GM18526 (cell line): Measurements from ENCODE around the gene COL4A1.

ENCODE experiments used
- POLR2A ChIP-seq: IDR thresholded peaks from 3 replicates; pipeline ENCODE4 v1.6.1; 2011; ENCODE audit not compliant: insufficient read length; ENCODE audit errors: extremely low read depth

The COL4A1 gene

DNA sequence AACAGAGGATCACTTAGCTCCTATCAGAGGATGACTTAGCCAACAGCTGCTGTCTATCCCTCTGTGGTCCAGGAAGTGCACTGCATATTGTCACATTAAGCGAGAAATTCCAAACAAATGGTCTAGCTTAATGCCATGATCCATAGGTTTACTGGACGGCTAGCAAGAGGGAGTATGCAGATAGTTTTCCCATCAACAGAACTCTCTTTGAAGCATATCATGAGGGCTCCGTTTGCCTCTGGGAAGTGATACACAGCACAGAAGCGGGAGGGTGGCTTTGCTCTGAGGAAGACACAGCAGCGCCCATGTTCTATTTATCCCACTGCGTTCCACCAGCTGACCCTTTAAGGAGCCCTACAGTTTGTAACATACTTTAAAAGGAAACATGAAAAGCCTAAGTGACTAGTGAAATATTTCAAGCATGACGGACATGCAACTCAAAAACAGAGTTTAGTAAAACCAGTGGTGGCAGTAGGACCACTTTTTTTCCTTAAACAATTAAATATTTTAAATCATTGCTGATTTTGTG lies 52.7 kb downstream of the COL4A1 start:
- no peak for TF ChIP-seq POLR2A

DNA sequence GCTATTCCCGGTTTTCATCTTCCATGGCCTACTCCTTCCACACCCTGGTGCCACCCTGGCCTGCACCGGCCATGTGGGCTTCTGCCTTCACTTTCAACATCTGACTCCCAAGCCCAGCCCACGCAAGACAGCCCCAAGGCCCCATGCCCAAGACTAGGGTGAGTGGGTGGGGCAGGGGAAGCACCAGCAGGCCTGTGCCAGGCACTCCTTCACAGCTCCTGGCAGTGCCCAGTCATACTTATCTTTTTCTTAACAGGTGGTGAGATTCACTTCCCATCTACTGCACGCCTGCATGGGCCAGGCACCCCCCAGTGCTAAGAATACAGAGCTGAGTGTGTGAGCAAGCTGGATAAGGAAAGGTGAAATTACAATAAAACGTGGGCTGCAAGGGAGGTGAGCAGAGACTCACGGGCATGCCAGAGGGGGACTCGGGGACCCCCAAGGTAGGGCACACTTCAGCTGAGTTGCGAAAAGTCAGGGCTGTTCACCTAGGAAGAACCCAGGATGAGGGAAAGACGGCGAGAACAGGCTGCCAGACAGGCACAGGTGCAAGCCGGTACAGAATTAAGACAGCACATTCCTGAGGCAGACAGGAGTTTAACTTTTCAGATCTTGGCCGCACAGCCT lies 55.7 kb downstream of the COL4A1 start:
- no peak for TF ChIP-seq POLR2A

DNA sequence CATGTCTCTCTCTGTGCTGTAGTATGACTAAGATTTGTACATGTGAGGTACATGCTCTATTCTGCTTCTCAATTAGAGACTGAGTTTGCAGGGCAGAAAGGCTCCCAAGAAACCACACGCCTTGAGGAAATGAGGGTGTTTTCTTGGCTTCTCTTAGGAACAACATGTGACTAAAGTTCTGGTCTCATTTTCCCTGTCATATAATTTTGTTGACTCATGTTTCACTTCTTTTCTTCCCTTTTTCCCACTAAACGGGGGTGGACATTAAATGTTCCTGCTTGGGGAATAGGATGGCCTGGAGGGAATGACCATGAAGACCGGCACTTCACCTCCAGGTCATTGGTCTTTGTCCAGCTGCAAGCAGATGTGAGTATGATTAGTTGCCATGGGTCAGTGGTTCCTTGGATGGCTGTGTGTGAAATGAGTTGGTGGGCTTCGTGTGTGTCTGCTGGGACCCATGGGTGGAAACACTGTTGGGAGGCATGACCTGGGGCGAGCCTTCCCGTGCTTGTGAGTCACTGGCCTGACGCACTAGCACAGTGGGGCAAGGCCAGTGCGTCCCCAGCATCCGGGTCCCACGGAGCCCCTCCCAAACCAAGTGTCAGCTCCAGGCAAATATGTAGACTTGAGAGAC lies 56.6 kb downstream of the COL4A1 start:
- no peak for TF ChIP-seq POLR2A

DNA sequence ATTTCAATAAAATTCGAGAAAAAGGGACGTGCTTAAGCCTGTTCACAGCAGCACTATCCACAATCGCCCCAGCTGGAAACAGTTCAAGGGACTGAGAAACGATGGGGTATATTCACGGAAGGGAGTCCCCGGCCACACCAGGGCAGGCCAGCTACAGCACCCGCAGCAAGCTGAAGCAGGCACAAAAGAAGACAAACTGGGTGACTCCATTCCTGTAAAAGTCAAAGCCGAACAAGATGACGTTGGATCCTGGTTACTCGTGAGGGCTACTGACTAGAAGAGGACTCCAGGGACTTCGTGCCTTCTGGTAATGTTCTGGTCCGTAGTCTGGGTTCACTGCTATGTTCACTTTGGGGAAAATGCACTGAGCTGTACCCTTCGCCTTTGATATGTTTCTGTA lies 57.6 kb downstream of the COL4A1 start:
- no peak for TF ChIP-seq POLR2A

GRCh38 chr13:110248449-110249143 lies 58.4 kb downstream of the COL4A1 start:
- TF ChIP-seq POLR2A: no peak

DNA sequence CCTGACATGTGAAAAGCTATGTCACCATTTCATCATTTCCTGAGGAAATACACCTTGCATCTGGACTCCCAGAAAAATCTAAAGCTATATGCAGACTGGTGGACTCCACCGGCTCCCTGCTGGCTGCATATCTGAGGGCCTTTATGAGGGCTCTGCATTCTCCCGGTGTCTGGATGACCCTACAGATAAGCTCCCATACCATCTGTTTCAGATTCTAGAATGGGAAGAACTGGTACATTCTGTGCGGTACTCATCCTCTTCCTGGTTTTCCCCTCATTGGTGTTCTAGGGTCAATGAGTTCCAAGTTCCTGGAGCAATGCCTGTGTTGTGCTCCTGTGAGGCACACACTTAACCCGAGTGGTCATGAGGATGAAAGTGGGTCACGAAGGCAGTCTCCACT lies 60.4 kb downstream of the COL4A1 start:
- TF ChIP-seq POLR2A: no peak

- TF ChIP-seq POLR2A: no peak
Measured at GRCh38 chr13:110245416-110245899, 61.5 kb downstream of the COL4A1 start.

GRCh38 chr13:110244976-110245375 lies 62.0 kb downstream of the COL4A1 start:
- no peak for TF ChIP-seq POLR2A

GRCh38 chr13:110244071-110244830 lies 62.7 kb downstream of the COL4A1 start:
- no peak for TF ChIP-seq POLR2A

DNA sequence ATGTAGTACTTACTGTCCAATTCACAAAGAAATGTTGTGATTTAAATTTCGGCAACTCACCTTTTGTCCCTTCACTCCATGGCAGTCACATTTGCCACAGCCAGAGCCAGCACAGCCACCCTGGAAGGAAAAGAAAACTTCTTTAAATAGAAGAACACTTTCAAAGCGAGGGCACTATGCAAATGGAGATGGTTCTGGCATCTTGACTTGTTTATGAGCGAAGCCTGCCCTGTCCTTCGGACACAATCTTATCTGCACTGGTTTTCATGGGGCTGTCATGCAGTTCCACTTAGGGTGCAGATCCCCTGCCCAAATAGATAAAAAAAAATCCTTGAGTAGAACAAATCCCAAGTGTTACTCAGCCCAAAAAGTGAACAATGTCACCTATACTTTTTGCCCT lies 64.3 kb downstream of the COL4A1 start:
- no peak for TF ChIP-seq POLR2A

- TF ChIP-seq POLR2A: no peak
Measured at GRCh38 chr13:110240943-110241342, 66.0 kb downstream of the COL4A1 start.

DNA sequence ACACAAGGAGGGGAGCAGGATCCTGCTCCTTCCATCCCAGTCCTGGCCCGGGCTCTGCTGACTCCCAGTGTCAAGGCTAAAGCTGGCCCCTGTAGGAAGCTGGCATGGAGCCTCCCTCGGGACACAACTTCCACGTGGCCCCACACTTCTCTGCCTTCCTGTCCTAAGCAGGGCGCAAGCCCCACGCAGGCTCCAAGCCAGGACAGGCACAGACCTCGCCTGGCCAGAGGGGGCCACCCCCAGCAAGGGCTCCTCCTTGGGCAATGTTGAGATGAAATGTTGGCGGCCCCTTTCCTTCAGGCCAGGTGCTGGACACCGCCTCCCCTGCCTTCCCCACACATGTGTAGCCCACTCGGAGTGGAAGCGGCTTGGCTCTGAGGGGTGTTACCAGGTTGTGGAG lies 66.6 kb downstream of the COL4A1 start:
- no peak for TF ChIP-seq POLR2A

- TF ChIP-seq POLR2A: no peak
Measured at GRCh38 chr13:110239280-110240125, 67.5 kb downstream of the COL4A1 start.

DNA sequence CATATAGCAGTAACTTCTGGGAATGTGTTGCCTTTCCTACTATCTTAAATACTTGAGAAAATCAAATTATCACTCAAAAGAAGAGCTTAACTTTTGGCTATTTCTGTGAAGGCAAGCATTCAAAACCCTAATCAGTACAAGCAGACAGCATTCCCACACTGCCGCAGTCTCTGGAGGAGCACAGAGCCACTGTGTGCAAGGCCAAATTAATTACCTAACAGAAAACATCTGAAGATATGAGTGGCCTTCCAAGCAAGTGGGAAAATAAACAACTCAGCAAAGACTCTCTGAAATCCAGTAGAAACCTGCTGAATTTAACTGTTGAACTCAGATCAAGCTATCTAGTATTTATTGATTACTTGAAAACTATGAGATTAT lies 68.2 kb downstream of the COL4A1 start:
- TF ChIP-seq POLR2A: no peak
